Activated CD4-positive, alpha-beta memory T cell treated with anti-CD3 and anti-CD28 coated beads, Interleukin-2, amount 10 ng/mL, durations not matched to agents 7 days and 5 days (primary cell): ENCODE results near the gene GNG11. TPM values are rescaled to one million over a fixed set of nuclear protein-coding genes. Genes with fewer than 3 reads are reported as not detected.

Experiments used
- CTCF ChIA-PET: fragments of 350-600 bp; sonication (Branson Sonifier 250); formaldehyde crosslinking; loops from one replicate; lab custom pipeline; 2021; ENCODE audit warnings: antibody characterized with exemption, inconsistent platforms; lab: Charles Lee
- POLR2A ChIA-PET: fragments of 350-600 bp; sonication (Branson Sonifier 250); formaldehyde crosslinking; loops from one replicate; lab custom pipeline; 2021; ENCODE audit warnings: antibody characterized with exemption; lab: Charles Lee
- DNase-seq: peaks from one replicate; pipeline ENCODE4 v3.0.0-alpha.2; 2020
- H3K27ac Mint-ChIP-seq: one replicate; pipeline ENCODE4 v1.8.0; 2021; ENCODE audit warnings: mild to moderate bottlenecking, mixed read lengths
- H3K27me3 Mint-ChIP-seq: one replicate; pipeline ENCODE4 v1.8.0; 2021; ENCODE audit warnings: mixed read lengths
- H3K36me3 Mint-ChIP-seq: one replicate; pipeline ENCODE4 v1.8.0; 2021; ENCODE audit warnings: low read depth, mixed read lengths
- H3K4me1 Mint-ChIP-seq: one replicate; pipeline ENCODE4 v1.8.0; 2021; ENCODE audit warnings: mixed read lengths
- H3K4me3 Mint-ChIP-seq: one replicate; pipeline ENCODE4 v1.8.0; 2021; ENCODE audit warnings: mild to moderate bottlenecking, mixed read lengths
- H3K9me3 Mint-ChIP-seq: one replicate; pipeline ENCODE4 v1.8.0; 2021; ENCODE audit warnings: mixed read lengths
- total RNA-seq, 2 experiments: library from RNA; stranded (reverse); gene quantifications; one replicate each; pipeline ENCODE4 v1.2.3, GENCODE V29; 2021

Gene GNG11
- not detected for total RNA-seq

GRCh38 chr7:93921607-93922566 lies at the start of gene GNG11:
TSS of gene GNG11 (plus strand) at chr7:93921735. CDS start at chr7:93922138, 403 bp downstream.
- no peaks in the 10 kb centered on the region for H3K9me3 Mint-ChIP-seq
- peaks cover 8% of the 10 kb centered on the region for H3K4me1 Mint-ChIP-seq
- H3K27ac Mint-ChIP-seq = no peak within 1 kb of the TSS
- H3K36me3 Mint-ChIP-seq = no peaks in the 10 kb centered on the region
- POLR2A ChIA-PET = interaction anchor here (0.6 to 1.5 kb wide), 2 partner anchors 19 to 77 kb away, joined by 3 to 6 read pairs; no protein-coding TSS in a partner anchor
- CTCF ChIA-PET = no interaction called here
- H3K4me3 Mint-ChIP-seq = peak within 1 kb of the TSS; percentile 59
- H3K27me3 Mint-ChIP-seq = peaks cover 35% of the 10 kb centered on the region
- peak; percentile 26 for DNase-seq

GRCh38 chr7:93873998-93874574 lies 47.4 kb upstream of the GNG11 start:
- CTCF ChIA-PET = no interaction called here
- Mint-ChIP-seq H3K27me3 (no peaks in the 10 kb centered on the region), H3K9me3 (no peaks in the 10 kb centered on the region), H3K36me3 (no peaks in the 10 kb centered on the region), H3K4me1 (no peaks in the 10 kb centered on the region), H3K4me3 (no peak overlapping the region), H3K27ac (no peak overlapping the region)
- POLR2A ChIA-PET = no interaction called here
- DNase-seq = no peak

GRCh38 chr7:93877742-93878141 lies 43.8 kb upstream of the GNG11 start:
- no peak overlapping the region for H3K27ac Mint-ChIP-seq
- no peak overlapping the region for H3K4me3 Mint-ChIP-seq
- ChIA-PET POLR2A (no interaction called here), CTCF (no interaction called here)
- DNase-seq = no peak
- no peaks in the 10 kb centered on the region for H3K36me3 Mint-ChIP-seq
- no peaks in the 10 kb centered on the region for H3K4me1 Mint-ChIP-seq
- no peaks in the 10 kb centered on the region for H3K9me3 Mint-ChIP-seq
- H3K27me3 Mint-ChIP-seq = peaks cover 2% of the 10 kb centered on the region

GRCh38 chr7:93879356-93879755 lies 42.2 kb upstream of the GNG11 start:
- CTCF ChIA-PET = no interaction called here

GRCh38 chr7:93882468-93882867 lies 39.1 kb upstream of the GNG11 start:
- no peak overlapping the region for H3K27ac Mint-ChIP-seq
- H3K36me3 Mint-ChIP-seq = no peaks in the 10 kb centered on the region
- H3K4me3 Mint-ChIP-seq = no peak overlapping the region
- H3K27me3 Mint-ChIP-seq = peaks cover 2% of the 10 kb centered on the region
- H3K9me3 Mint-ChIP-seq = no peaks in the 10 kb centered on the region
- DNase-seq = no peak
- ChIA-PET CTCF (no interaction called here), POLR2A (no interaction called here)
- no peaks in the 10 kb centered on the region for H3K4me1 Mint-ChIP-seq

More at GRCh38 chr7:93879356-93879755, 42.2 kb upstream of the GNG11 start:
- H3K36me3 Mint-ChIP-seq = no peaks in the 10 kb centered on the region
- POLR2A ChIA-PET = no interaction called here
- no peaks in the 10 kb centered on the region for H3K4me1 Mint-ChIP-seq
- no peak overlapping the region for H3K27ac Mint-ChIP-seq
- peaks cover 2% of the 10 kb centered on the region for H3K27me3 Mint-ChIP-seq
- DNase-seq = no peak
- no peak overlapping the region for H3K4me3 Mint-ChIP-seq
- H3K9me3 Mint-ChIP-seq = no peaks in the 10 kb centered on the region

- Mint-ChIP-seq H3K9me3 (no peaks in the 10 kb centered on the region), H3K4me3 (no peak overlapping the region), H3K36me3 (no peaks in the 10 kb centered on the region), H3K4me1 (no peaks in the 10 kb centered on the region), H3K27me3 (peaks cover 8% of the 10 kb centered on the region), H3K27ac (no peak overlapping the region)
- DNase-seq = no peak
- ChIA-PET POLR2A (no interaction called here), CTCF (no interaction called here)
Observed at GRCh38 chr7:93883078-93883916, 38.2 kb upstream of the GNG11 start.

- ChIA-PET CTCF (no interaction called here), POLR2A (no interaction called here)
- H3K27ac Mint-ChIP-seq = no peak overlapping the region
- no peaks in the 10 kb centered on the region for H3K36me3 Mint-ChIP-seq
- no peaks in the 10 kb centered on the region for H3K4me1 Mint-ChIP-seq
- H3K27me3 Mint-ChIP-seq = peaks cover 10% of the 10 kb centered on the region
- H3K9me3 Mint-ChIP-seq = no peaks in the 10 kb centered on the region
- no peak overlapping the region for H3K4me3 Mint-ChIP-seq
- DNase-seq = no peak
Observed at GRCh38 chr7:93883917-93884345, 37.6 kb upstream of the GNG11 start.

- Mint-ChIP-seq H3K4me3 (no peak overlapping the region), H3K27ac (no peak overlapping the region), H3K36me3 (no peaks in the 10 kb centered on the region), H3K27me3 (peaks cover 16% of the 10 kb centered on the region), H3K9me3 (no peaks in the 10 kb centered on the region), H3K4me1 (peaks cover under 1% of the 10 kb centered on the region)
- ChIA-PET POLR2A (no interaction called here), CTCF (no interaction called here)
- DNase-seq = no peak
Observed at GRCh38 chr7:93884541-93884940, 37.0 kb upstream of the GNG11 start.

- Mint-ChIP-seq H3K27me3 (peaks cover 43% of the 10 kb centered on the region), H3K4me1 (peaks cover 10% of the 10 kb centered on the region), H3K9me3 (no peaks in the 10 kb centered on the region), H3K36me3 (no peaks in the 10 kb centered on the region), H3K27ac (no peak overlapping the region), H3K4me3 (no peak overlapping the region)
- POLR2A ChIA-PET = no interaction called here
- no peak for DNase-seq
- CTCF ChIA-PET = no interaction called here
Observed at GRCh38 chr7:93889261-93889660, 32.3 kb upstream of the GNG11 start.

- H3K9me3 Mint-ChIP-seq = no peaks in the 10 kb centered on the region
- peaks cover 10% of the 10 kb centered on the region for H3K4me1 Mint-ChIP-seq
- H3K27ac Mint-ChIP-seq = no peak overlapping the region
- no peaks in the 10 kb centered on the region for H3K36me3 Mint-ChIP-seq
- ChIA-PET POLR2A (no interaction called here), CTCF (no interaction called here)
- no peak overlapping the region for H3K4me3 Mint-ChIP-seq
- H3K27me3 Mint-ChIP-seq = peaks cover 44% of the 10 kb centered on the region
- no peak for DNase-seq
Observed at GRCh38 chr7:93890041-93890463, 31.5 kb upstream of the GNG11 start.

GRCh38 chr7:93890464-93891068 lies 31.0 kb upstream of the GNG11 start, which contains the start of gene TFPI2:
TSS of gene TFPI2 (minus strand) at chr7:93890753. CDS start at chr7:93890678, 75 bp downstream.
- CTCF ChIA-PET = no interaction called here
- peaks cover 45% of the 10 kb centered on the region for H3K27me3 Mint-ChIP-seq
- no peaks in the 10 kb centered on the region for H3K9me3 Mint-ChIP-seq
- H3K27ac Mint-ChIP-seq = no peak within 1 kb of the TSS
- peaks cover 10% of the 10 kb centered on the region for H3K4me1 Mint-ChIP-seq
- H3K4me3 Mint-ChIP-seq = no peak within 1 kb of the TSS
- H3K36me3 Mint-ChIP-seq = no peaks in the 10 kb centered on the region
- POLR2A ChIA-PET = no interaction called here
- DNase-seq = no peak

GRCh38 chr7:93894426-93894825 lies 27.1 kb upstream of the GNG11 start:
- H3K9me3 Mint-ChIP-seq = no peaks in the 10 kb centered on the region
- POLR2A ChIA-PET = no interaction called here

More at GRCh38 chr7:93894426-93894825, 27.1 kb upstream of the GNG11 start:
- Mint-ChIP-seq H3K36me3 (no peaks in the 10 kb centered on the region), H3K4me1 (peaks cover 10% of the 10 kb centered on the region), H3K27me3 (peaks cover 38% of the 10 kb centered on the region), H3K27ac (no peak overlapping the region), H3K4me3 (no peak overlapping the region)
- DNase-seq = no peak
- CTCF ChIA-PET = no interaction called here
